Endodermal cell (in vitro differentiated cells): ENCODE measurements around the gene IGF2BP3. TPM values are rescaled to one million over a fixed set of nuclear protein-coding genes. Genes with fewer than 3 reads are reported as not detected.

Experiments
- DNase-seq: peaks from one replicate; pipeline ENCODE4 v3.0.0-alpha.2; 2017
- H3K27ac ChIP-seq: 2 replicates; pipeline ENCODE4 v1.5.1; 2013; ENCODE audit warnings: mild to moderate bottlenecking, low read depth, low read length, moderate library complexity
- H3K27me3 ChIP-seq: 2 replicates; pipeline ENCODE4 v1.6.1; 2013; ENCODE audit warnings: mild to moderate bottlenecking, low read length, moderate library complexity; ENCODE audit not compliant: insufficient read depth, control insufficient read depth, poor library complexity, severe bottlenecking
- H3K36me3 ChIP-seq: 2 replicates; pipeline ENCODE4 v1.7.0; 2013; ENCODE audit warnings: mild to moderate bottlenecking, low read length, moderate library complexity; ENCODE audit not compliant: control insufficient read depth, insufficient read depth
- H3K4me1 ChIP-seq: one replicate; pipeline ENCODE4 v1.7.0; 2013; ENCODE audit warnings: low read length; ENCODE audit not compliant: control insufficient read depth, insufficient read depth
- H3K4me3 ChIP-seq: 2 replicates; pipeline ENCODE4 v1.5.1; 2013; ENCODE audit warnings: mild to moderate bottlenecking, low read length, moderate library complexity
- H3K9ac ChIP-seq: 2 replicates; pipeline ENCODE4 v1.6.1; 2013; ENCODE audit warnings: mild to moderate bottlenecking, low read length, moderate library complexity; ENCODE audit not compliant: poor library complexity, severe bottlenecking; ENCODE audit errors: extremely low read depth
- H3K9me3 ChIP-seq: 2 replicates; pipeline ENCODE4 v1.6.1; 2013; ENCODE audit warnings: mild to moderate bottlenecking, low read length, moderate library complexity; ENCODE audit not compliant: control insufficient read depth
- H3K27ac Mint-ChIP-seq: 2 replicates; pipeline ENCODE4 v1.8.0; 2020; ENCODE audit warnings: mixed read lengths
- H3K27me3 Mint-ChIP-seq: 2 replicates; pipeline ENCODE4 v1.8.0; 2021; ENCODE audit warnings: mild to moderate bottlenecking, mixed read lengths; ENCODE audit not compliant: insufficient read depth
- H3K36me3 Mint-ChIP-seq: 2 replicates; pipeline ENCODE4 v1.8.0; 2020; ENCODE audit warnings: low read depth, mixed read lengths
- H3K4me1 Mint-ChIP-seq: 2 replicates; pipeline ENCODE4 v1.8.0; 2020; ENCODE audit warnings: mixed read lengths
- H3K4me3 Mint-ChIP-seq: 2 replicates; pipeline ENCODE4 v1.8.0; 2020; ENCODE audit warnings: mild to moderate bottlenecking, moderate library complexity, mixed read lengths
- H3K9me3 Mint-ChIP-seq: 2 replicates; pipeline ENCODE4 v1.8.0; 2020; ENCODE audit warnings: mild to moderate bottlenecking, mixed read lengths
- CTCF ChIP-seq: fragments of 200-600 bp; sonication (generic); conservative IDR thresholded peaks from 2 replicates; pipeline ENCODE4 v1.5.0; 2021; ENCODE audit warnings: antibody characterized with exemption, mild to moderate bottlenecking
- WGBS, 2 experiments: methylation state at CpG; one replicate each; pipeline versions ENCODE4 v1.1.5 to v1.1.7; 2013; ENCODE audit warnings: missing lambda C conversion rate in 2 of 2, mixed read lengths in 1 of 2; ENCODE audit not compliant: insufficient coverage in 1 of 2, insufficient read length in 1 of 2; 5-methylcytosine and 5-hydroxymethylcytosine counted together
- total RNA-seq, 2 donors: library from RNA; stranded (reverse); fragmentation: NEBNext Ultra II Directional in 1 of 2; extraction: Animal tissue kit (Norgen Biotek cat#: 25700) in 1 of 2; gene quantifications; 2 replicates in 1 of 2; 3 replicates in 1 of 2; pipeline ENCODE4 v1.2.1, GENCODE V29; 2021

The IGF2BP3 gene
- total RNA-seq, 2 donors from 2014 or later = 114 to 123 TPM

- Mint-ChIP-seq H3K4me3 (peak overlapping the region; percentile 94), H3K27me3 (no peaks in the 10 kb centered on the region), H3K36me3 (peaks cover 4% of the 10 kb centered on the region), H3K27ac (peak overlapping the region; percentile 98), H3K4me1 (peaks cover 25% of the 10 kb centered on the region), H3K9me3 (no peaks in the 10 kb centered on the region)
- H3K9ac ChIP-seq = peak overlapping the region; percentile 90
- peak overlapping the region; percentile 98 for H3K4me3 ChIP-seq
- DNase-seq = peak; percentile 69
- peak overlapping the region; percentile 91 for H3K27ac ChIP-seq
- H3K4me1 ChIP-seq = no peaks in the 10 kb centered on the region
- no peaks in the 10 kb centered on the region for H3K9me3 ChIP-seq
- 0% methylated on average over 17 to 91 of the region's 91 CpGs for WGBS, 2 experiments
- H3K27me3 ChIP-seq = no peaks in the 10 kb centered on the region
- peak; percentile 39 for TF ChIP-seq CTCF
- H3K36me3 ChIP-seq = no peaks in the 10 kb centered on the region
Measured at GRCh38 chr7:23469150-23469960, 936 bp downstream of the IGF2BP3 start.

GRCh38 chr7:23468526-23469149, 1.7 kb downstream of the IGF2BP3 start:
- Histone ChIP-seq H3K27ac (peak overlapping the region; percentile 21), H3K27me3 (no peaks in the 10 kb centered on the region), H3K9ac (peak overlapping the region; percentile 90), H3K36me3 (peaks cover 4% of the 10 kb centered on the region), H3K4me3 (peak overlapping the region; percentile 98), H3K4me1 (peaks cover 6% of the 10 kb centered on the region), H3K9me3 (no peaks in the 10 kb centered on the region)
- H3K4me1 Mint-ChIP-seq = peaks cover 33% of the 10 kb centered on the region
- H3K27ac Mint-ChIP-seq = peak overlapping the region; percentile 93
- 0% methylated on average over 19 to 48 of the region's 48 CpGs for WGBS, 2 experiments
- DNase-seq = peak; percentile 73
- H3K9me3 Mint-ChIP-seq = no peaks in the 10 kb centered on the region
- no peaks in the 10 kb centered on the region for H3K27me3 Mint-ChIP-seq
- H3K4me3 Mint-ChIP-seq = peak overlapping the region; percentile 94
- TF ChIP-seq CTCF = no peak
- peaks cover 4% of the 10 kb centered on the region for H3K36me3 Mint-ChIP-seq

GRCh38 chr7:23467806-23468525, 2.3 kb downstream of the IGF2BP3 start:
- H3K27me3 Mint-ChIP-seq = no peaks in the 10 kb centered on the region
- H3K36me3 Mint-ChIP-seq = peaks cover 5% of the 10 kb centered on the region
- H3K9ac ChIP-seq = peak overlapping the region; percentile 90
- H3K9me3 Mint-ChIP-seq = no peaks in the 10 kb centered on the region
- peaks cover 35% of the 10 kb centered on the region for H3K4me1 Mint-ChIP-seq
- peak overlapping the region; percentile 16 for H3K27ac ChIP-seq
- H3K4me3 Mint-ChIP-seq = peak overlapping the region; percentile 94
- H3K9me3 ChIP-seq = no peaks in the 10 kb centered on the region
- no peak for TF ChIP-seq CTCF
- peaks cover 10% of the 10 kb centered on the region for H3K4me1 ChIP-seq
- peaks cover 4% of the 10 kb centered on the region for H3K36me3 ChIP-seq
- 0% methylated on average over 19 to 32 of the region's 32 CpGs for WGBS, 2 experiments
- no peaks in the 10 kb centered on the region for H3K27me3 ChIP-seq
- H3K4me3 ChIP-seq = peak overlapping the region; percentile 98
- H3K27ac Mint-ChIP-seq = peak overlapping the region; percentile 93
- DNase-seq = peak; percentile 91
